Stimulated activated naive CD8-positive, alpha-beta T cell treated with anti-CD3 and anti-CD28 coated beads, Interleukin-15, Interleukin-2, amounts not matched to agents 100 ng/mL and 50 ng/mL, for 24 hours (primary cell): ENCODE data around the gene LRP8.
A peak's percentile ranks its signal among the peaks of the same experiment; 100 is the strongest.

Experiments used
- H3K27ac Mint-ChIP-seq: one replicate; pipeline ENCODE4 v1.8.0; 2021; ENCODE audit warnings: mild to moderate bottlenecking, mixed read lengths
- H3K27me3 Mint-ChIP-seq: one replicate; pipeline ENCODE4 v1.8.0; 2021; ENCODE audit warnings: mixed read lengths
- H3K36me3 Mint-ChIP-seq: one replicate; pipeline ENCODE4 v1.8.0; 2021; ENCODE audit warnings: low read depth, mixed read lengths
- H3K4me1 Mint-ChIP-seq: one replicate; pipeline ENCODE4 v1.8.0; 2021; ENCODE audit warnings: low read depth, mixed read lengths
- H3K4me3 Mint-ChIP-seq: one replicate; pipeline ENCODE4 v1.8.0; 2021; ENCODE audit warnings: mild to moderate bottlenecking, mixed read lengths
- H3K9me3 Mint-ChIP-seq: one replicate; pipeline ENCODE4 v1.8.0; 2021; ENCODE audit warnings: mixed read lengths

LRP8 gene

DNA sequence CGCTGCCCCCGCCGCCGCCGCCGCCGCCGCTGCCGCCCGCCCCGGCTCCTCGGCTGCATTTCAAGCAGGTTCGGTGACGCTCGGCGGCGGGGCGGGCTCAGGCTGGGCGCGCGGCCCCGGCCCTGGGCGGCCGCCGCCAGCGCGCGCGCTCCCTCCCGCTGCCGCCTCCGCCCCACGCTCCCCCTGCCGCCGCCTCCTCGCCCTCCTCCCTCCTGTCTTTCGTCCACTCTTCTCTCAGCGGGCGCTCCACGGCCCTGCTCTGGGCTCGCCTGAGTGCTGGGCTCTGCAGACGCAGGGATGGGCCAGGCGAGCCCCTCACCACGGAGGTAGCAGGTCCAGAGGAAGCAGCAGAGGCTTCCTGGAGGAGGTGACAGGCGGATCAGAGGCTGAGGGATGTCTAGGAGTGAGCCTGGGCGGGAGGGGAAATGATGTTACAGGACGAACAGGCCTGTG lies at the start of gene LRP8:
Gene LRP8 (minus strand): TSS at position 62 of the 453 bp plus-strand sequence. CDS start 158 bp downstream, outside the sequence.
- peak within 1 kb of the TSS; percentile 96 for H3K4me3 Mint-ChIP-seq
- H3K4me1 Mint-ChIP-seq: peaks cover 25% of the 10 kb centered on the region
- no peaks in the 10 kb centered on the region for H3K9me3 Mint-ChIP-seq
- H3K27ac Mint-ChIP-seq: peak within 1 kb of the TSS; percentile 99
- H3K27me3 Mint-ChIP-seq: no peaks in the 10 kb centered on the region
- H3K36me3 Mint-ChIP-seq: peaks cover 30% of the 10 kb centered on the region

DNA sequence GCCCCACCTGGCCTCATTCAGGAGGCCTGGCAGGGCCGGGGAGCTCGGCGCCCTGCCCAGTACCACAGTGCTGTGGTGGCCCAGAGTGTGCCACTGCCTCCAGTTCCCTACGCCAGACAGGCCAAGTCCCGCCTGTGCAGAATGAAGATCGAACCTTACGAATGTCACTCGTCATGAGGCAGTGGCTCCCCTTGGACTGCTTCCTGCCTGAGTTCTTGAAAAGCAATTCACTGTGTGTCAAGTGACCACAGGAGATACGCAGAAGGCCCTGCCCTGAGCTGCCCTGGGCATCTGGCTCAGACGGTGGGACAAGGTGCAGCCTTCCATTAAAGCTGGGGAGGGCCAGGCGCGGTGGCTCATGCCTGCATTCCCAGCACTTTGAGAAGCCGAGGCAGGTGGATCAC lies 49.6 kb upstream of the LRP8 start:
- H3K36me3 Mint-ChIP-seq: no peaks in the 10 kb centered on the region
- H3K27me3 Mint-ChIP-seq: no peaks in the 10 kb centered on the region
- no peak overlapping the region for H3K27ac Mint-ChIP-seq
- no peak overlapping the region for H3K4me3 Mint-ChIP-seq
- no peaks in the 10 kb centered on the region for H3K4me1 Mint-ChIP-seq
- H3K9me3 Mint-ChIP-seq: no peaks in the 10 kb centered on the region

DNA sequence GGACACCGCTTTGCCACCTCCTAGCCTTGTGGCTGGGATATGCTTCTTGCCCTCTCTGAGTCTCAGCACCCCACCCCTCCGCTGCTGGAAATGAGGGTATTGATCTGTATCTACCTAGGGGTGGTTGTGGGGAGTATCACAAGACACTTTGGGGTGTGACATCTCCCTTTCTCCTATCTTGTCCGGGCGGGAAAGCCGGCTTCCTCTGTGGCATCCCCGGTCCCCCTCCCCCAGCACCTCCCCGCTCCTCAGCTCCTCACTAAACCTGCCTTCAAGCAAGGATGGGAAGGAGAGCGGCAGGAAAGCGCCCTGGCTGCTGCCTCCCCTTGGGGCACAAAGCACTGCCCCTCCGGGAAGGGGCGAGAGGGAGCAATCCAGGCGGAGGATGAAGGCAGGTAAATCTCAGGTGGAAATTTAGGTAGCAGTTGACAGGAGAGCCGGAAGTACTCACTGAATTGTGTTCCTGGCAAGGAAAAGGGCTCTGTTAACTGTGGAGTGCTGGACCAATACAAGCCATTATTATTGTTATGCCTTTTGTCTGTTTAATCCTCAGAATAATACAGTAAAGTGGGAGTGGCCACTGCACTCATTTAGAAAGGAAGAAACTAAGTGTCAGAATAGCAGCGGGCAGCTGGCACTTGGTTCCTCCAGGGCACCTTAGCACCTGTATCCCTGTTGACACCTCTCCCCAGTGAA lies 49.0 kb upstream of the LRP8 start:
- Mint-ChIP-seq H3K36me3 (no peaks in the 10 kb centered on the region), H3K9me3 (no peaks in the 10 kb centered on the region), H3K4me1 (no peaks in the 10 kb centered on the region), H3K27me3 (no peaks in the 10 kb centered on the region), H3K27ac (no peak overlapping the region), H3K4me3 (no peak overlapping the region)

DNA sequence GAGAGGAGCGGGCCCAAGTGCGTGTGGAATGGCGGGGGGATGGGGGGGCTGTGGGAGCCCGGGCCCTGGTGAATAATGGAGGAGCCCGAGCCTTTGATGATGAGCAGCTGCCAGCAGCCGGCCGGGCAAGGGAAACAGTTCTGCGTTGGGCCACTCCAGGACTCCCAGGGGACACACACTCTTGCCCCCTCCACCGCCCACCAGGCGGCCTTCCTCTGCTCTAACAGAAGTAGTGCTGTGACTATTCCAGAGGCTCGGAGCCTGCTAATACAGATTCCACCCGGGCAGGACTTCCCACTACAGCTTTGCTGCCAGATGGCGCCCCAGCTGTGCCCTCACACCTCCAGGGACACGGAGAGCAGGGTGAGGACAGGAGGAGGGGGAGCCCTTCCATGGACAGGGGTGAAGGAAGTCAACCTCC lies 48.2 kb upstream of the LRP8 start:
- no peaks in the 10 kb centered on the region for H3K27me3 Mint-ChIP-seq
- H3K27ac Mint-ChIP-seq: no peak overlapping the region
- H3K9me3 Mint-ChIP-seq: no peaks in the 10 kb centered on the region
- no peaks in the 10 kb centered on the region for H3K4me1 Mint-ChIP-seq
- no peaks in the 10 kb centered on the region for H3K36me3 Mint-ChIP-seq
- no peak overlapping the region for H3K4me3 Mint-ChIP-seq

DNA sequence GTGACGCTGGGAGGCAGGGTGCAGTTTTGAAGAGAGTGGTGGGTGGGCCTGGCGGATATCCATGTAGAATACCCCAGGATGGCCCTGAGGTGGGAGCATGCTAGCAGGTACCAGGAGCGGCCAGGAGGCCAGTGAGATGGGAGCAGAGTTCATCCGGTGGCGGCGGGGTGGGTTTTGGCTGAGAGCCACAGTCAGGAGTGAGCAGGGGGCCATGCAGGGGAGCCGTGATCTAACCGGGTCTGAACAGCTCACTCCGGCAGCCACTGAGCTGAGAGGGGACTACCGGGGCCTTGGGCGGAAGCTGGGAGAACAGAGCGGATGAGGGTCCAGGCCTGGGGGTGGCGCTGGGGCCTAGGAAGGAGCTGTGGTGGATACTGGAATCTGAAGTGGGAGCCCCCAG lies 47.6 kb upstream of the LRP8 start:
- no peaks in the 10 kb centered on the region for H3K36me3 Mint-ChIP-seq
- H3K4me3 Mint-ChIP-seq: no peak overlapping the region
- no peaks in the 10 kb centered on the region for H3K27me3 Mint-ChIP-seq
- no peaks in the 10 kb centered on the region for H3K4me1 Mint-ChIP-seq
- no peaks in the 10 kb centered on the region for H3K9me3 Mint-ChIP-seq
- no peak overlapping the region for H3K27ac Mint-ChIP-seq

DNA sequence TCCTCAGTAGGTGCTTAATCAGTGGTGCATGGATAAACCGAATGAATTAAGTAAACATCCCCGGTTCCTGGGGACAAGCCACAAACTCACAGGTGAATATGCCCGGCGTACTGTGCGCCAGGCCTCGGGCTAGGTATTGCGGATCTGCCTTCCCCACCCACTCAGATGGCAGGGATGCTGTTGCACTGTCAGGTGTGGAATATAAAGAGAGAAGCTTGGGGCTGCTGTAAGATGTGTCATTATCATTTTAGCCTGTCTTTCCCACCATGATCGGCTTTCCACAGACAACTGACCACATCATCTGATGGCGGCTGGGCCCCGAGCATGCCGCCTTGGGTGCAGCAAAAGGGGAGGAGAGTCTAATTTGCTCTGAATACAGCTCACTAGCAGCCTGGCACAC lies 45.4 kb upstream of the LRP8 start:
- H3K4me3 Mint-ChIP-seq: no peak overlapping the region
- no peaks in the 10 kb centered on the region for H3K36me3 Mint-ChIP-seq
- H3K27ac Mint-ChIP-seq: no peak overlapping the region
- peaks cover 9% of the 10 kb centered on the region for H3K4me1 Mint-ChIP-seq
- H3K27me3 Mint-ChIP-seq: no peaks in the 10 kb centered on the region
- no peaks in the 10 kb centered on the region for H3K9me3 Mint-ChIP-seq

DNA sequence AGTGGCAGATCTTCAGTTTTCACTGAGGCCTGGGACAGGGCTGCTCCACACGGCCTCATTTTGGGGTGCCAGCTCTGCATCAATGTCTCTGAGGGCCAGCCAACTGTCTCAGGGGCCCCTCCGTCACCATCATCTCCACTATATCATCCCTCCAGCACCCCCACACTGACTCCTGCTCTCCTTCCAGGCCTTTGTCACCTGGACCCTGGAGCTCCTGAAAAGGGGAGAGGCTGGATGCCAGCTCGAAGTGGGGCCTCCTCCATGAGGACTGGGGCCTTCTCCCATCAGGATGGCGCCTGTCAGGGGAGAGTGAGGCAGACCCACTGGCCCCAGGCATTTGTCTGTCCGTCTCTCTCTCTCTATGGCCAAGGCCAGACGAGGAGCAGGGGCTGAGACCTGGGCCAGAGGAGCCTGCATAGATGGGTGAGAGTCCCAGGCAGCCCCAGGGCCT lies 44.7 kb upstream of the LRP8 start:
- H3K4me3 Mint-ChIP-seq: no peak overlapping the region
- H3K36me3 Mint-ChIP-seq: no peaks in the 10 kb centered on the region
- no peak overlapping the region for H3K27ac Mint-ChIP-seq
- no peaks in the 10 kb centered on the region for H3K9me3 Mint-ChIP-seq
- H3K4me1 Mint-ChIP-seq: peaks cover 16% of the 10 kb centered on the region
- no peaks in the 10 kb centered on the region for H3K27me3 Mint-ChIP-seq

DNA sequence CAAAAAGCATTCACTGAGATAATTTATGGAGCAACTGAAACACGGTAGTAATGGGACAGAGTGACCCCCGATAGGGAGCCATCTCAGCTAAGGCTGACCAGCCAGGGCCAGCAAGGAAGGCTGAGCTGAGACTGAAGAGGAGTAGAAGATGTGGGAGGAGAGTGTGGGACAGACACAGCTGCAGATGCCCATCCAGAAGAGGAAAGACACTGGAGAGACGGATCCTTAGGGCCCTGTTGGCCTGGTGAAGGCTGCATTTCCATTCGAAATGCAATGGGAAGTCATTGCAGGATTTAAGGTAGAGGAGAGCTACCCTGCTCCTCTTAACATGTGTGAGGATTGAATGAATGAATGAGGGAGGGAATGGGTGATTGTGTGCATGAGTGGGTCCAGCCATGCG lies 44.0 kb upstream of the LRP8 start:
- Mint-ChIP-seq H3K4me1 (peaks cover 21% of the 10 kb centered on the region), H3K27me3 (no peaks in the 10 kb centered on the region), H3K27ac (no peak overlapping the region), H3K36me3 (no peaks in the 10 kb centered on the region), H3K4me3 (no peak overlapping the region), H3K9me3 (no peaks in the 10 kb centered on the region)

DNA sequence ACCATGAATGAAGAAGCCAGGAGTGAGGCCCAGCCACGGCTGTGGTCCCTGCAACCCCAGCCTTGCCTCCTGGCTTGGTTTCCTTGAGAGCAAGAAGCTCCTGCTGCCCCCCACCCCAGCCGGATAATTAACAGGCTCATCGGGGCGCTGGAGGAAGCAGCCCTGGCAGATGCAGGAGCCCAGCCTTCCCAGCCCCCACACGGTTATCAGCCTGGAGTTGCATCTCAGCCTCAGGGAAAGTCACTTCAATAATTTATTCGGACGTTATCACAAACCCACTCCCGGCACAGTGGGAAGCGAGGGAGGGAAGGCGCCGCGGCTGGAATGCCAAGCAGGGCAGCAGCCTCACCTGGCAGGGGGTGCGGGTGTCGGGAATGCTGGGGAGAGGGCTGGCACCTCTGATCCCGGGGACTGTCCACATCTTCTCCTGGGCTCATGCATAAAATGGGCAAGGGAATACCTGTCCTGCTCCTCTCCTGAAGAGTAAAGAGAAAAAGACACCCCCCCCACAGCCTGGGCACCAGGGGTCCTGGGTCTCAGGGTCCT lies 43.3 kb upstream of the LRP8 start:
- no peak overlapping the region for H3K27ac Mint-ChIP-seq
- no peaks in the 10 kb centered on the region for H3K9me3 Mint-ChIP-seq
- peaks cover 21% of the 10 kb centered on the region for H3K4me1 Mint-ChIP-seq
- no peaks in the 10 kb centered on the region for H3K27me3 Mint-ChIP-seq
- no peaks in the 10 kb centered on the region for H3K36me3 Mint-ChIP-seq
- no peak overlapping the region for H3K4me3 Mint-ChIP-seq

DNA sequence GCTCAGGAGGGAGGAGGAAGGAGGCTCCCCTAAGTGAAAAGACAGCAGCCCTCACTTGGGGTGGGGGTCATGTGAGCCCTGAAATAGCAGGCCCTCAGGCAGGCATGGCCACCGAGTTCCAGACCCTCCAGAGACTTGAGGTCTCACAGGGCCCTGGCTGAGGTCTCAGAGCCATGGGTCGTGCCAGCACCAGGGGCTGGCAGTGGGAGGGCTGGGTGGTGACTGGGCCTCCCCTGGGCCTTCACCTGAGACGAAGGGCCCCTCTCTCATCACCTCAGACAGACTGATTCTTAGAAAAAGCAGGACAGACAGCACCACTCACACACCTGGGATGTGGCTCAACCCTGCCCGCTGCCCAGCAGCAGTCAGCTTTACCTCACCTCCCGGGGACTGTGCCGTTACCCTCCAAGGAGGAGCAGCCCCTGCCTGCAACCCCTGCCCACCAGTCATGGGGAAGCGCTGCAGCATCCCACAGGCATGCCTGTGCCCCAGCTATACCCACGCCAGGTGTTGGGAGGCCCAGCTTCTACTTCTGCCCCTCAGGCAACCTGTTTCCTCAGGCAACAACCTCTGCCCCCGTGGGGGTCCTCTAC lies 42.6 kb upstream of the LRP8 start:
- Mint-ChIP-seq H3K27ac (no peak overlapping the region), H3K27me3 (no peaks in the 10 kb centered on the region), H3K4me3 (no peak overlapping the region), H3K9me3 (no peaks in the 10 kb centered on the region), H3K4me1 (peaks cover 21% of the 10 kb centered on the region), H3K36me3 (no peaks in the 10 kb centered on the region)

DNA sequence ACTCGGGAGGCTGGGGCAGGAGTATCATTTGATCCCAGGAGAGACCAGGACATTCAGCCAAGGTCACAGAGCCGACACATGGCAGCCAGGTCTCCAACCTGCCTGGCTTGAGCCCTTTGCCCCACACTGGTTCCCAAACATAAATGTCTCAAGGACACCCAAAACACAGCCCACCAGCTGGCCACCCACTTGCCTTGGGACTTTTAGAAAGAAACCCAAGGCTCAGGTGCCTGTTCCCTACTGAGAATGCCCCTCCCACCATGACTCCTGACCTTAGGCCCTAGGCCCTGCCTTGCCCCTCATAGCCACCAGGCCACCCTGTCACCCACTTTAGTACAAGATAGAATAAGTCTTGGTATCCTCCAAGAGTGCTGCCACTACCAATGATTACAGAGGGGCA lies 41.9 kb upstream of the LRP8 start:
- Mint-ChIP-seq H3K9me3 (no peaks in the 10 kb centered on the region), H3K4me3 (no peak overlapping the region), H3K36me3 (no peaks in the 10 kb centered on the region), H3K27ac (no peak overlapping the region), H3K27me3 (no peaks in the 10 kb centered on the region), H3K4me1 (peaks cover 21% of the 10 kb centered on the region)

DNA sequence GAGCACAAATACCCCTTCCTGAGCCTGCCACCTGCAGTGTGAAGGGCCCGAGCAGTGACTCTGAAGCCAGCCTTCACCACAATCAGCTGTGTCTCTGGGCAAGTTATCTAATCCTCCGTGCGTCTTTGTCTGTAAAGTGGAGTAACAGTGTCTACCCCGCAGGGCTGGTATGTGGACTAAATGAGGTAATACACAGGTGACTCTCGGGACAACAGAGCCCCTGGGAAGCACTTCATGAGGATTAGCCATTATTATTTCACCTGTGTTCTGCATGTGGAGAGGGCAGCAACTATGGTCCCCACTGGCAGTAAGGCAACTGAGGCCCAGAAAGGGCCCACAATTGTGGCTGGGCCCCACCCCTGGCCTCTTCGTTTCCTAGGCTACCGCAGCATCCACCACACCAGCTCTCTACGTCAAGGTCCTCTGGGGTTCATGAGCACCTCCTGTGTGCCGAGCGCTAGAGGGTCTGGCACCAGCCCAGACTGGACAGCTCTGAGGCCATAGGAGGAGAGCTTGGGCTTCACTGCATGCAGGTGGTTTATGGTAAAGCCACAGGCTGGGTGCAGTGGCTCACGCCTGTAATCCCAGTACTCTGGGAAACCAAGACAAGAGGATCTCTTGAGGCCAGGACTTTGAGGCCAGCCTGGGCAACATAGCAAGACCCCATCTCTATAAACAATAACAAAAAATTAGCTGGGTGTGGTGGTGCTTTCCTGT lies 41.3 kb upstream of the LRP8 start:
- H3K4me3 Mint-ChIP-seq: no peak overlapping the region

DNA sequence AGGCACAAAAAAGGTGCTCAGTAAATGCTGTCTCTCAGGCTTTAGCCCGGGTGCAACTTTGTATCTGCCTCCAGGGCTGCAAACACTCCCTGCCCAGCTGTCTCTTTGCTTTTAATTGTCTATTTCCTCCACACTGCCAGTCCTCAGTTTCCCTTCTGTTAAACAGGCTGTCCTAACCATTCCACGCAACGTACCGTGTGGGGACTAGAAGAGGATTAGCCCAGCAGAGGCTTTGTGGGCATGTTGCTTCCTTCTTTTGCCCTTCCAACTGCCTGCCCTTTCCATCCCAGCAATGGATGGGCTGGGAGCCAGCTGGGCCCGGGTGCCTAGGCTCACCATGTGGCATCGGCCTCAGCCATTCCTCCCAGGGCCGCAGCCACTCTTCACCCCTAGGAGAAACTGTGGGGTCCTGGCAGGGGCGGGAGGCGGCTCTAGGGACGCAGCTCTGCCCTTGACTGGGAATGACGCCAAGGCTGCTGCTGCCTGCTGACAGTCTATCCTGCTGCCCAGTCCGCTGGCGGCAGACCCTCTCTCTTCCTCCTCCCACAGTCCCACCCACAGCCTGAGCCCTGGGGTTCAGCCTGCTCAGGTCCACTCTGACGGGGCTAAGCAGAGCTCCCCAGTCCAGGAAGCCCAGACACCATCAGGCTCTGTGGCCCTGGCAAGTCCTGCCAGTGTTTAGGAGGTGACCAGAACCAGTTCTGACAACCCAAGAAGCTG lies 40.6 kb upstream of the LRP8 start:
- Mint-ChIP-seq H3K27ac (peak overlapping the region; percentile 87), H3K4me3 (peak overlapping the region; percentile 80), H3K27me3 (no peaks in the 10 kb centered on the region), H3K4me1 (peaks cover 21% of the 10 kb centered on the region), H3K9me3 (no peaks in the 10 kb centered on the region), H3K36me3 (no peaks in the 10 kb centered on the region)

More for the DNA sequence above, 41.3 kb upstream of the LRP8 start:
- no peaks in the 10 kb centered on the region for H3K27me3 Mint-ChIP-seq
- H3K36me3 Mint-ChIP-seq: no peaks in the 10 kb centered on the region
- no peaks in the 10 kb centered on the region for H3K9me3 Mint-ChIP-seq
- no peak overlapping the region for H3K27ac Mint-ChIP-seq
- H3K4me1 Mint-ChIP-seq: peaks cover 21% of the 10 kb centered on the region

DNA sequence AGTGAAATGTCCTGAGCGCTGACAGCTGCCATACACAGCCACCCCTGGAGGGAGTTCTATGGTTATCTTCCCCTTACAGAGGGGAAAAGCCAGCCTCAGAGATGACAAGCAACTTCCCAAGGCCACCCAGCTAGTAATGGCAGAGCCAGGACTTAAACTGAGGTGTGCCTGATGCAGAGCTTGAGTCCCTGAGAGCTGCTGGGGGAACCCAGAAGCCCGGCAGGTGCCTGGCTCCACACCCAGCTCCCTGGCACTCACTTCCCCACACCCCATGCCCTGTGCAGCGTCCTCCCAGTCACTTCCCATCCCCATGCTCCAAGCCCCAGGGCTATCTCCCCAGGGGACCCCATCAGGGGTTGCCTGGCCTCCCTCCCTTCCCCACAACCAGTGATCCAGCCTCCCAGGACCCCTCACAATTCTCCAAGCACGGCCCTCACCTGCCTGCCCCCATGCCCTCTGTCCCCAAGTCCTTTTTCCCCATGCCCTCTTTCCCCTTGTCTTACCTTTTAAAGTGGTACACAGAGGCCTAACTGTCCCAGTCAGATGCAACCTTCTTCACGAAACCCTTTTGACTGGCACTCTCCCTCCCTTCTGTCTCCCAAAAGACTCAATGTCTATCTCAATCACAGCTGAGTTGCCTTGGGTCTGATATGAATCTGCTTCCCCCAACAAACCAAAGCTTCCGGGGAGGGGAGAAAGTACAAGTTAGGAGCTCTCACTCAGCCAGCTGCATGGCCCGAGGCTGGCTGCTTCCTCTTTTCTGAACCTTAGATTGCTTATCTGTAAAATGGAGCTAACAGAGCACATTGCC lies 39.8 kb upstream of the LRP8 start:
- no peaks in the 10 kb centered on the region for H3K27me3 Mint-ChIP-seq
- no peaks in the 10 kb centered on the region for H3K36me3 Mint-ChIP-seq
- H3K27ac Mint-ChIP-seq: peak overlapping the region; percentile 87
- H3K9me3 Mint-ChIP-seq: no peaks in the 10 kb centered on the region
- peak overlapping the region; percentile 80 for H3K4me3 Mint-ChIP-seq
- peaks cover 21% of the 10 kb centered on the region for H3K4me1 Mint-ChIP-seq
